Hematopoietic multipotent progenitor cell treated with erythropoietin and hydrocortisone succinate and interleukin-3 and kit ligand, for 8 days (in vitro differentiated cells): ENCODE data around the gene TMPRSS3.

Experiments used
- DNase-seq: peaks from one replicate; pipeline ENCODE4 v3.0.0-alpha.2; 2015

Gene TMPRSS3

GRCh38 chr21:42406201-42406621 lies 10.4 kb upstream of the TMPRSS3 start:
- DNase-seq, result no peak

GRCh38 chr21:42405064-42406013 lies 9.5 kb upstream of the TMPRSS3 start:
- DNase-seq, result no peak

GRCh38 chr21:42404539-42404938 lies 8.7 kb upstream of the TMPRSS3 start:
- DNase-seq, result peak; percentile 69

GRCh38 chr21:42403611-42404231 lies 7.9 kb upstream of the TMPRSS3 start, which contains the start of gene UBASH3A:
Gene UBASH3A, plus strand, starts transcription at chr21:42403902. Its CDS starts 44 bp downstream, at chr21:42403946.
- peak; percentile 95 for DNase-seq

- no peak for DNase-seq
Observed at GRCh38 chr21:42401820-42402251, 6.0 kb upstream of the TMPRSS3 start.

- no peak for DNase-seq
Observed at GRCh38 chr21:42401154-42401553, 5.3 kb upstream of the TMPRSS3 start.

GRCh38 chr21:42400525-42400924 lies 4.7 kb upstream of the TMPRSS3 start:
- DNase-seq, result no peak

GRCh38 chr21:42398436-42399028 lies 2.7 kb upstream of the TMPRSS3 start:
- no peak for DNase-seq

GRCh38 chr21:42397746-42398394 lies 2.0 kb upstream of the TMPRSS3 start:
- DNase-seq, result no peak

GRCh38 chr21:42396799-42397745 lies 1.2 kb upstream of the TMPRSS3 start:
- DNase-seq, result no peak

GRCh38 chr21:42395302-42395701 lies 550 bp downstream of the TMPRSS3 start:
- no peak for DNase-seq

GRCh38 chr21:42393443-42393950 lies 2.4 kb downstream of the TMPRSS3 start:
- no peak for DNase-seq

GRCh38 chr21:42392731-42393442 lies 3.0 kb downstream of the TMPRSS3 start:
- no peak for DNase-seq

- DNase-seq, result no peak
Observed at GRCh38 chr21:42391297-42391696, 4.6 kb downstream of the TMPRSS3 start.

GRCh38 chr21:42390696-42391095 lies 5.2 kb downstream of the TMPRSS3 start:
- no peak for DNase-seq

- no peak for DNase-seq
Observed at GRCh38 chr21:42390193-42390592, 5.7 kb downstream of the TMPRSS3 start.

- no peak for DNase-seq
Observed at GRCh38 chr21:42389449-42389835, 6.4 kb downstream of the TMPRSS3 start.

GRCh38 chr21:42388740-42389448 lies 7.0 kb downstream of the TMPRSS3 start:
- peak; percentile 31 for DNase-seq

- no peak for DNase-seq
Observed at GRCh38 chr21:42387843-42388340, 8.0 kb downstream of the TMPRSS3 start.

- no peak for DNase-seq
Observed at GRCh38 chr21:42387164-42387563, 8.7 kb downstream of the TMPRSS3 start.
